ENCODE measurements around the gene TUBB2A. TPM values are rescaled to one million over a fixed set of nuclear protein-coding genes. Genes with fewer than 3 reads are reported as not detected.

The TUBB2A gene
- total RNA-seq, 1 donor from 2014 or later: 37.1 TPM

GRCh38 chr6:3135668-3136291, 21.6 kb downstream of the TUBB2A start:
- Mint-ChIP-seq H3K27ac (peak overlapping the region; percentile 42), H3K4me3 (ENCODE audit: low read depth) (peak overlapping the region; percentile 4), H3K27me3 (no peaks in the 10 kb centered on the region), H3K4me1 (ENCODE audit: low read depth) (peaks cover 24% of the 10 kb centered on the region), H3K36me3 (ENCODE audit: insufficient read depth) (peaks cover 55% of the 10 kb centered on the region), H3K9me3 (ENCODE audit: low read depth) (no peaks in the 10 kb centered on the region)
- DNase-seq (ENCODE audit: low spot score, unreplicated experiment): no peak
- no peak for TF ChIP-seq CTCF (IDR thresholded peaks at IDR 0.05; ENCODE audit: unreplicated experiment)

DNA sequence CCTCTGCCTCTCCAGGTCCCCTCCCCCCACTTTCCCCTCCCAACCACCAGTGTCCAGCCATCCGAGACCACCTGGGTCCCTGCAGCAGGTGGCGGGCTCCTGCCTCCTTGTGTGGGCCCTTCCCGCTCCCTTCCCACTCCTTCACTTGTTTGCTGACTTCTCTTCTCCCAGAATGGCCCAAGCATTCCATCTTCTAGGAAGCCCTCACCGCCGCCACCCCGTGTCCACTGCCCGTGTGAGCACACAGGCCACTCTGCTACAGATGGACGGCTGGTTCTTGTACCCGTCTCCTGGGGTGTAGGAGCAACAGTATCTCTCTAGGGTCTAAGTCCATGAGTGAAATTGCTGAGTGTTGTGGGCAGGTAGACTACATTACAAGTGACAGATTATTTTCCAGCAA, 23.8 kb downstream of the TUBB2A start:
- H3K27ac Mint-ChIP-seq: peak overlapping the region; percentile 53
- no peaks in the 10 kb centered on the region for H3K9me3 Mint-ChIP-seq (ENCODE audit: low read depth)
- no peak for DNase-seq (ENCODE audit: low spot score, unreplicated experiment)
- H3K27me3 Mint-ChIP-seq: no peaks in the 10 kb centered on the region
- TF ChIP-seq CTCF (IDR thresholded peaks at IDR 0.05; ENCODE audit: unreplicated experiment): no peak
- no peak overlapping the region for H3K4me3 Mint-ChIP-seq (ENCODE audit: low read depth)
- H3K4me1 Mint-ChIP-seq (ENCODE audit: low read depth): peaks cover 22% of the 10 kb centered on the region
- peaks cover 53% of the 10 kb centered on the region for H3K36me3 Mint-ChIP-seq (ENCODE audit: insufficient read depth)

DNA sequence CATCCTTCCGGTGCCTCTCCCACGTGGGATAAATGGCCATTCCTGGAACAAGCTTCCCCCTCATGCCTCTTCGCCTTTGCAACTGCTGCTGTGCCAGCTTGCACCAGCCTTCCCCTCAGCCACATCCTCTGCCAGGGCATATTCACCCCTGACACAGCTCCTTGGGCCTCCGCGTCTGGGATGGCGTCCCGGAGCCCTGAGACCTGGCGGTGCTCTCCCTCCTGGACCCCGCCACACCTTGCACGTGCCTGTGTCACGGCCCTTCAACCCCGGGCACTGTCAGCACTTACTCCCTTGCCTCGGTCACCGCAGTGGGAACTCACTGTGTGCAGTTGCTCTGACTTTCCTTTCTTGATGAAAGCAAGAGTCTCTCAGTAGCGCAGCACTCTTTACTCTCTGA, 25.6 kb downstream of the TUBB2A start:
- Mint-ChIP-seq H3K4me3 (ENCODE audit: low read depth) (no peak overlapping the region), H3K27me3 (no peaks in the 10 kb centered on the region), H3K36me3 (ENCODE audit: insufficient read depth) (peaks cover 51% of the 10 kb centered on the region), H3K9me3 (ENCODE audit: low read depth) (no peaks in the 10 kb centered on the region), H3K4me1 (ENCODE audit: low read depth) (peaks cover 19% of the 10 kb centered on the region), H3K27ac (no peak overlapping the region)
- no peak for TF ChIP-seq CTCF (IDR thresholded peaks at IDR 0.05; ENCODE audit: unreplicated experiment)
- DNase-seq (ENCODE audit: low spot score, unreplicated experiment): no peak

DNA sequence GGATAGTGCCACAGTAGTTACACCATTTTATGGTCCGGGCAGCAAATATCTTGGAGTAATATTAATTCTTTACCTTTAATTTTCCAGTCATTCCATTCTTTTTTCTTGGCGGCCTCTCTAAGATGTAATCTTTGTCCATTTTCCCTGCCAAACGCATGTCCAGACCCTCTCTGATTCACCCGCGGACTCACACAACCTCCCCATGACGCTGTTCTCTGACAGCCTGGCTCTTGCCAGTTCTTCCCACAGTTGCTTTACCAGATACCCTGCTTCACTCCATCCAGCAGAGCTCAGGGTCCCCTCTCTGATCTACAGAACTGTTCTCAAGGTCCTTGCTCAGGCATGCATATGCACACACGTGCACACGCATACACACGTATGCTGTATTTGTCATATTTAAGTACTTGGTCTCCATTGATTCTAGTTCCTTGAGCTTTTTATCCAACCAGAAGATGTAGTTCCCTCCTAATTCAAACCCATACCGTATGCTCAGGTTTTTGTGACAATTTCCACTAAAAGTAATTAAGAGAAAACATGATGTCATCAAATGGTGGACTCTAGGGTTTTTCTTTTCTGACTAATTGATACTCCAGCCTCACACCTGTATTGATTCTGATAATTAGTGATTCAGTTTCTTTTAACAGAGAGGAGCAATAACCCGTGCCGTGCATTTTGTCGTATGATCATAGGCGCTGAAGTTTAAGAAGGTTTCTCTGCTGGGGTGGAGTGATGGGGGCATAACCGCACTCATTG, 28.8 kb downstream of the TUBB2A start:
- Mint-ChIP-seq H3K36me3 (ENCODE audit: insufficient read depth) (peaks cover 40% of the 10 kb centered on the region), H3K4me3 (ENCODE audit: low read depth) (no peak overlapping the region), H3K27me3 (no peaks in the 10 kb centered on the region), H3K9me3 (ENCODE audit: low read depth) (no peaks in the 10 kb centered on the region), H3K27ac (no peak overlapping the region), H3K4me1 (ENCODE audit: low read depth) (peaks cover 1% of the 10 kb centered on the region)
- DNase-seq (ENCODE audit: low spot score, unreplicated experiment): no peak
- TF ChIP-seq CTCF (IDR thresholded peaks at IDR 0.05; ENCODE audit: unreplicated experiment): no peak

- no peak for DNase-seq (ENCODE audit: low spot score, unreplicated experiment)
- peaks cover 3% of the 10 kb centered on the region for H3K4me1 Mint-ChIP-seq (ENCODE audit: low read depth)
- peaks cover 20% of the 10 kb centered on the region for H3K36me3 Mint-ChIP-seq (ENCODE audit: insufficient read depth)
- H3K4me3 Mint-ChIP-seq (ENCODE audit: low read depth): no peak overlapping the region
- H3K27ac Mint-ChIP-seq: no peak overlapping the region
- no peak for TF ChIP-seq CTCF (IDR thresholded peaks at IDR 0.05; ENCODE audit: unreplicated experiment)
- no peaks in the 10 kb centered on the region for H3K27me3 Mint-ChIP-seq
- H3K9me3 Mint-ChIP-seq (ENCODE audit: low read depth): no peaks in the 10 kb centered on the region
Measured at GRCh38 chr6:3125815-3126214, 31.5 kb downstream of the TUBB2A start.

All from progenitor cell of endocrine pancreas (in vitro differentiated cells).